ENCODE data around the gene TPTE2.
"Not testable (repeated sequence)": the region's sequence is repeated elsewhere in the genome, so short reads cannot be mapped to it uniquely, and the experiment has no call there.

The TPTE2 gene

GRCh38 chr13:19561127-19561582 is at the start of gene TPTE2:
TSS of gene TPTE2 (minus strand) at chr13:19561532. CDS start at chr13:19503234, 58,298 bp downstream.
- not testable (repeated sequence) for DNase-seq

DNA sequence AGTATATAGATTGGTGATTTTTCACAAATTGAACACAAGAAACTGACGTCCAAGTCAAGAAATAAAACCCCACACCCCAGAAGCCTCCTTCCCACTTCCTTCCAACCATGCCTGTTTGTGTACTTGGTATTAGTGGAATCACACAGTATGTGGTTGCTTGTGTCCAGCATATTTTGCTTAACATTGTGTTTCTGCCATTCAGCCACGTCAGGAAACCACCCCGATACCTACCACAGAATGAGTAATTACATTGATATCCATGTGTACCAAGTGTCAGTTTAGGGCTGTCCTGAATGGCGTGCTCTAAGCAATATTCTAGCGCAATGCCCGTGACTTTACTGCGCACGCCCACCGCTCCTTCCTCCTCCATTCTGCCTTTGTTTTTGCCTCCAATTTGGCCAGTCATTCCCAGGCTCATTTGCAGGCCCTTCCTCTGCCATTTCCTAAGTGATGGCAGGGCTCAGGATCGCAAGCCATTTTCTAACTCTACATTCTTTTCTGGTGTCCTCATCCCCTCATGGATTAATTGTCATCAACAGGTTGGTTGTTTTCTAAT is 46.3 kb upstream of the TPTE2 start:
- DNase-seq = no peak

- DNase-seq = no peak
Measured at GRCh38 chr13:19606737-19607136, 45.4 kb upstream of the TPTE2 start.

- DNase-seq = no peak
Measured at GRCh38 chr13:19606152-19606551, 44.8 kb upstream of the TPTE2 start.

- no peak for DNase-seq
Measured at GRCh38 chr13:19605161-19605955, 44.0 kb upstream of the TPTE2 start.

DNA sequence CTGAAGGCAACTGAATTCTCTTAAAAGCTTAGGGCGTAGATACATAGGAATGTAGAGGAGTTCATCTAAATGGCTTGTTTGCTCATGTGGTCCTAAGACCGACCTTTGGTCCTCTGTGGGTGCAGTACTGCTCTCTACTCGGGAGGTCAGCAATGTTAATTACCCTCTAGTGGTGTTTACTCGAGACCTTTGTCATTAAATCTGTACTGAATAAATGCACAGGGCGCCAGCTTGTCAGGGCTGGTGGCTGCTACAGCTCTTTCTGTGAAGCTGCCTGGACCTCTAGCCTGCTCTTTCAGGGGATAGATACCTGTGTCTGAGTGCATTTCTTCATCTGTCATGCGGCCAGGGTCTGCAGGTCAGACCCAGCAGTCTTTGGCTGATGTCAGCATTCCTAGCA is 43.0 kb upstream of the TPTE2 start:
- no peak for DNase-seq

- peak in 1 of 2 donors; percentile 17 for DNase-seq
Measured at GRCh38 chr13:19601749-19602725, 40.7 kb upstream of the TPTE2 start.

DNA sequence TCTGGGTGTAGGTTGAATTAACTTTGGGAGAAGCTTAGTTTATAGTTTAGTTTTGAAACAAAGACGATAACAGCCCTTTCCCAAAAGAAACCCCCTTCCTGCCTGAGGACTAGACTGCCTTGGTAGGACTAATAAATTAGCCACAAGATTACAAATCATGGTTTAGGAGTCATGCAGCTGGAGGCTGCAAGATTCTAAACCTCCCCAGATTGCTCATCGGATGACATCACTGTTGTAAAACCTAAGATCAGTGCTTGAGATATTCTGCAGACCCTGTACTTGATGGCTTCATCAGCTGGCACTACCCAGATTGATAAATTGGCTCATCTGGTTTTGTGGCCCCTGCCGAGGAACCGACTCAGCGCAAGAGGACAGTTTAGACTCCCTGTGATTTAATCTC is 36.2 kb upstream of the TPTE2 start:
- DNase-seq = no peak

- no peak for DNase-seq
Measured at GRCh38 chr13:19596960-19597361, 35.6 kb upstream of the TPTE2 start.

- no peak for DNase-seq
Measured at GRCh38 chr13:19596086-19596485, 34.8 kb upstream of the TPTE2 start.

GRCh38 chr13:19592657-19593180 is 31.4 kb upstream of the TPTE2 start:
- no peak for DNase-seq

DNA sequence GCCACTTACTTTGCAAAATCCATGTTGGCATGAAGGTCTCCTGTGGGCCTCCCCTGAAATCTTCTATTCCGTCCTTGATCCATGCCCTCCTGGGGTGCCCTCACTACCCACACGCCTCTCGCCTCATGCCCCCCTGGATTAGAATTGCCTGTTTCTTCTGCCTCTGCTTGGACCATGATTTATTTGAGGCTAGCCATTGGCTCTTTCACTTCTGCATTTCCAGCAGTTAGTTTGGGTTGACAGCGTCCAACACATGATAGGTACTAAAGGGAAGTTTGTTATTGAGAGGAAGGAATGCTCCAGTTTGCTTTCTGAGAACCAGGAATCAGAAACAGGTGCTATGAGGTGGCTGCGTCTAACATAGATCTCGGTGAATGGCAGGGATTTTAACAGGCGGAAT is 30.5 kb upstream of the TPTE2 start:
- no peak for DNase-seq

DNA sequence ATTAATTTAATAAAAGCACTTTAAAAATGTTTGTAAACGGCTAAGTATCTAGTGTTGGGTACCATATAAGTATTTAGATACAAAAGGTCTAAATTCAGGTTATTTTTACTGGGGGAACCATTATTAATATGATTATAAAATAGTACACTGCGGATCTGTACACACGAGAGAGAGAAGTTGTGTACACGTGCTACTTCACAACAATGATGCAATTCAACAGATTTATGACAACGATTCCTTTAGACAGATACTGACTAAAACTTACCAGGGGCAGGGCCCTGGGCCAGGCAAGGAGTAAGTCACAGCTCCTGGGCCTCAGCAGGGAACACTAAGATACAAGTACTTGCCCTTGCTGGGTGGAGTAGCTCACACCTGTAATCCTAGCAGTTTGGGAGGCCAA is 29.1 kb upstream of the TPTE2 start:
- DNase-seq = no peak

GRCh38 chr13:19589312-19589711 is 28.0 kb upstream of the TPTE2 start:
- DNase-seq = no peak

DNA sequence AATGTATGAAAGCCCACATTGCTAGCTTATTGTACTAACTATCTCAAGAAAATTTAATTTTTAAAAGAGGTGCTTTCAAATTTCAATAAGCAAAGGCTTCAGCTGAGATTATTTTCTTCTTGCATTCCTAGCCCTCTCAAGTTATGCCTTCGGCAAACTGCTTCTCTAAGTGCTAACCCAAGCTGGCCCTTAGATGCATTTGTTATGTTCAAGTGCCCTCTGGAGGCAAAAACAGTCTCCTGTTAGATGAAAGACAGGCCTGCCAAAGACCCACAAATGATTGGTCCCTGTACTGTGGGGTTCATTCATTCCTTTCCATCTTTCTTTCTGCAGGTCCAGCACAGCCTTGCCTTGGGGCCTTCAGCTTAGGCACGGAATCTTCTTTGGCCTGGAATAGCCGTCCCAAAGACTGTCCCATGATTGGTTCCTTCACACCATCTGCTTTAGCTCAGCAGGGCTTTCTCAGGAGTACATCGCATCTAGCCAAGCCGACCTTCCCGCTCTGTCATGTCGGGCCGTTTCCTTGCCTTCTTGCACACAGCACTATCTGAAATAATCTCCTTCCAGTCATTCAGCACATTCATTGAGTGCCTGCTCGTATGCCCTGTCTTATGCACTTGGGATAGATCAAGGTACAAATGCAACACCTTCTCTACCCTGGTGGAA is 26.4 kb upstream of the TPTE2 start:
- peak; percentile 11 to 39 for DNase-seq

- DNase-seq = peak; percentile 66 to 67
Measured at GRCh38 chr13:19586904-19587634, 25.7 kb upstream of the TPTE2 start.

DNA sequence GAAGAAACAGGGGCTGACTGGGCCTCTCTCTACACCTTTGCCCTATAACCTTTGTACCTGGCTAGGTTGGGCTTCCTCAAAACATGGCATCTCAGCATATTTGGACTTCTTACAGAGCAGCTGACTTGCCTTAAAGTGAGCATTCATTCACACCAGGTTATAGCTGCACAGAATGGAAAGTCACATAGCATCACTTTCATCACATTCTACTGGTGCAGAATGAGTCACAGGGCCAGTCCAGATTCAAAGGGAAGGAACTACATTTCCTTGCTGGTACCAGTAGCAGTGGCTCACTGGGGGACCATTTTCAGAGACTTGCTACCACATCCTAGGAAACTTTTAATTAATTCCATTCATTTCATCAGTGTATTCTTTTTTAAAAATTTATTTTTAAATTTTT is 20.3 kb upstream of the TPTE2 start:
- DNase-seq = no peak

DNA sequence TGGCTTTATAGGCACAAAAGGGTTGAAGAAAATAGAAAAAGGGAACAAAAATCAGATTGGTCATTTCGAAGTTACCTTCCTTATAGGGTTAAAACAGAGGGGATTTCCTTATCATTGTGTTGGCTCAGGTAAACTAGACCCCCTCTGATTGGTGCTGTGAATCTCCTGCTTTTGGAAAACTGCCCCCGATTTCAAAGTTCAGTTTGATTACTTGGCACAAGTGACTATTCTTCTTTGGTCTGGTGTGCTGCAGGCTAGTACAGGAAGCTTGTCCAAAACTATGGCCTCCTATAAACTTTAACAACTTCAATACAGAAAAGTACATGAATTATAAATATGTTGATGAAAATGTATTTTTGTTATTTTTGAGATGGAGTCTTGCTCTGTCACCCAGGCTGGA is 13.9 kb upstream of the TPTE2 start:
- DNase-seq = no peak

DNA sequence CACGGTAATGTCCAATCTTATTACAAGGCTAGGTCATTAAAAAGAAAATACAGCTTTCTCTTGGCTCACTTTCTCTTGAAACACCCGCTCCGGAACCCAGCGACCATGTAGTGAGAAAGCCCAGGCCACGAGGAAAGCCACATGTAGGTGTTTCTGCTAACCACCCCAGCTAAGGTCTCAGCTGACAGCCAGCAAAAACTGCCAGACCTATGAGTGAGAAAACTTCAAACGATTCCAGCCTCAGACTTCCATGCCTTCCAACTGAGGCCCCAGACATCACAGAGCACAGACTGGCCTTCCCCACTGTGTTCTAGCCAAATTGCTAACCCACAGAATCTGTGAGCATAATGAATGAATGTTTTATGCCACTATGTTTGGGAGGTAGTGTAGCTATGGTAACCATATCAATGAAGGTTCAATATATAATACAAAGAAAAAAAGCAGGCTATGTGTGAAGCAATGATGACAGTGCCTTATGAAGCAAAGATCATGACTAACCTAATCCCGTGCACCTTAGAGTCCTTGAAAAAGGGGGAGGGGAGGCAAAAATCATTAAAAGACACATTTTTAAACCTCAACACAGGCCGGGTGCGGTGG is 11.9 kb upstream of the TPTE2 start:
- no peak for DNase-seq

GRCh38 chr13:19572280-19572679 is 10.9 kb upstream of the TPTE2 start:
- DNase-seq = no peak

DNA sequence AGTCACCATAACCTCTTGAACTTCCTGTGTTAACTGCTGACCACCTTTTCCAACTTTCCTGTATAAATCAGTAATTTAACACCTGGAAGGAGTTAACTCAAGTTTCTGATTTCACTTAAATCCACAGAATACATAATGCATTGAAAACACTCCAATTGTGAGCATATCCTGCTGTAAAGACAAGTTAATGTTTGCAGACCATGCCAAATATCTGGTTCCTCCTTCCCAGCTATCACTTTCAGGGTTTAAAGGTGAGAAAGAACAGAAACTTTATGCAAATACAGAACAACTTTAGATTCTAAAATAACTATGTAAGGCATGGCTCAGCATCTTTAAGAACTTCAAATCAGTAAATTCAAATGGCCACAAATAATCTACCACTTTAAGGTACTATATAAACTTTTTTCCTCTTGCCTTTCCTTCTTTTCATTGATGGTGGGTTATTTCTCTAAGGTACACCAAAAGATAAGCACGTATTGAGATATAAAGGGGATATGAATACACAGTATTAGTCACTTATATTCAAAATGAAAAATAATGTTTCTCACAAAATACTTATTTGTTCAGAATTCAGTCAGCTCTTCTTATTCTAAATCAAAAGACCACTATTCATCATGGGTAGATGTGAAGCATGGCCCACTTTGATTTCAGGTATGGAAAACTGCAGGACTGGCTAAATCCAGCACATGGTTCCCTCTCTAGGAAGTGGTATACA is 6.6 kb upstream of the TPTE2 start:
- DNase-seq = no peak

All from activated CD4-positive, alpha-beta T cell treated with anti-CD3 and anti-CD28 coated beads for 4 hours (primary cell).